GM18519 (cell line): ENCODE results near the gene ZNF57.
"Not testable (repeated sequence)": the region's sequence is repeated elsewhere in the genome, so short reads cannot be mapped to it uniquely, and the experiment has no call there.

Experiments used
- ATAC-seq: cut with Tn5 transposase; IDR thresholded peaks from one replicate; pipeline ENCODE4 v1.9.1; 2021; ENCODE audit warnings: mild to moderate bottlenecking, moderate library complexity; ENCODE audit not compliant: unreplicated experiment, low FRiP score

Gene ZNF57

DNA sequence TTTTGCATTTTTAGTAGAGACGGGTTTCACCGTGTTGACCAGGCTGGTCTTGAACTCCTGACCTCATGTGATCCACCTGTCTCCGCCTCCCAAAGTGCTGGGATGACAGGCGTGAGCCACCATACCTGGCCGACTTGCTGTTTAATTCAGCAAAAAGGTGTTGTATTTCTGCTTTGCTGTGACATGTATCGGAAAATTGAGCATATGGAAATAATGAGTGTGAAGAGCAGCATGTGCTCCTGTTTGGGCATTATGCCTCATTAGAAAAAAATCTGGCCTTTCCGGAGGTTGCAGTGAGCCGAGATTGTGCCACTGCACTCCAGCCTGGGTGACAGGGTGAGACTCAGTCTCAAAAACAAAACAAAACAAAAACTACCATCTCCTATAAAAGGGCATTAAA is 10.2 kb upstream of the ZNF57 start:
- not testable (repeated sequence) for ATAC-seq

DNA sequence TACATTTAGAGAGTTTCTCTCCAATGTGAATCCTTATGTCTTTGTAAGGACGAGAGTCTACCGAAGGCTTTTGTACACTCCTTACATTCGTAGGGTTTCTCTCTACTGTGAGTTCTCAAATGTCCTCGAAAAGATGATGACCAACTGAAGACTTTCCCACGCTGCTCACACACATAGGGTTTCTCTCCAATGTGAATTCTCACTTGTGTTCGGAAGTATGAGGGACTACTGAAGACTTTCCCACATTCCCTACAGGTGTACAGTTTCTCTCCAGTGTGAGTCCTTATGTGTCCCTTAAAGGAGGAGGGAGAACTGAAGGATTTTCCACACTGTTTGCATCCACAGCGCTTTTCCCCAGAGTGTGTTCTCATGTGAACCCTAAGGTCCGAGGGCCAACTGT is 4.0 kb upstream of the ZNF57 start:
- no peak for ATAC-seq

DNA sequence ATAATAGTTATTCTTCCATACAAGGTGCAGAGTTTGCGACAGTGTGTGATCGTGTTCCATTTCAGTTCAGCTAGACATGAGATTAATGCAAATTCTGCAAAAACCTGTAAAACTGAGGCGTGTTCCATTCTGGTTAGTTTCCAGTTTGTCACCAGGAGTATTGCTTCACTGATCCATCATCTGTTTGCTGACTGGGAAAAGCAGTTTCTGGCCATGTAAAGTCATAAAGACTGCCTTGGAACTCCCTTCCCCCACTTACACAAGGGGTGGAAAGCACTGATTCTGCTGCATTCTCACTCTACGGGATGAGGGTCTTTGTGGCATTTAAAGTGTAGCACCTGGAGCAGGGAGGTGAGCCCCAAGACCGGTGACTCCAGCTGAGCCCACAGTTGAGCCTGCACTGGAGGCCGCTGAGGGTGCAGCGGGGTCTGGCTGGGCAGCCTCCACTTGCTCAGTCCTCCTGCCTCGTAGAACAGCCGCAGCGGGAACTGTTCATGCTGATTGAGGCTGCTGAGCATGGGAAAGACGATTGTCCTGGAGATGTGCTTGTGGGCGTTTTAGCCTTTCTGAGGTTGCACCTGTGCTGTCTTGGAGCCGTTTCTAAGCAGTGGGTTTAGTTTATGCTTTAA is 2.0 kb downstream of the ZNF57 start:
- no peak for ATAC-seq

DNA sequence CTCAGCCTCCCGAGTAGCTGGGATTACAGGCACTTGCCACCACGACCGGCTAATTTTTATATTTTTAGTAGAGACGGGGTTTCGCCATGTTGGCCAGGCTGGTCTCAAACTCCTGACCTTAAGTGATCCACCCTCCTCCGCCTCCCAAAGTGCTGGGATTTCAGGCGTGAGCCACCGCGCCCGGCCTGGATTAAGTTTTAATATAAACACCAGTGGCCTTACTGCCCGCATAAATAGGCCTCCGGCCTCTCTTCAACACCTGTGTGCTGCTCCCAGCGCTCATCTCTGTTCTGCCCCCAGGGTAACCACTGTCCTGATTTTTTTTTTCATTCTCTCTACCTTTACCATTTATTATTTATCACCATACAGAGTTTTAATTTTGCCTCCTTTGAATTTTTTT is 2.6 kb downstream of the ZNF57 start:
- ATAC-seq, result not testable (repeated sequence)

DNA sequence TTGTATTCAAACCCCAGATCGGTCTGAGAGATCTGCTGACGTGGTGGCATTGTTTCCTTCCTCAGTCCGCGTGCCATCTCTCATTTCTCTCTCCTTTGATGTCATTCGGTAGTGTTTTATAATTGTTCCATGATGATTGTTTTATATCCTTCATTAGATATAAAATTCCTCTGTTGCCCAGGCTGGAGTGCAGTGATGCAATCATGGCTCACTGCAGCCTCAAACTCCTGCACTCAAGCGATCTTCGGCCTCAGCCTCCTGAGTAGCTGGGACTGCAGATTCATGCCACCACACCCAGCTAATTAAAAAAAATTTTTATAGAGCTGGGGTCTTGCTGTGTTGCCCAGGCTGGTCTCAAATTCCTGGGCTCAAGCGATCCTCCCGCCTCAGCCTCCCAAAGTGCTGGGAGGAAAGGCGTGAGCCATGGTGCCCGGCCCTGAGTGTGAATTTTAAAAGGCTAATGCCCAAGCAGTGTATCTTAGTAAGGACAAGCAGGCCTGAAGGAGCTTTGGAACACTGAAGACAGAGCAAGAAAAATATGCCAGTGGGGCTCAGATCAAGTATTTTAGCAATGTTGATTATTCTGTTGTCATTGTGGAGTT is 5.3 kb downstream of the ZNF57 start:
- ATAC-seq, result no peak

DNA sequence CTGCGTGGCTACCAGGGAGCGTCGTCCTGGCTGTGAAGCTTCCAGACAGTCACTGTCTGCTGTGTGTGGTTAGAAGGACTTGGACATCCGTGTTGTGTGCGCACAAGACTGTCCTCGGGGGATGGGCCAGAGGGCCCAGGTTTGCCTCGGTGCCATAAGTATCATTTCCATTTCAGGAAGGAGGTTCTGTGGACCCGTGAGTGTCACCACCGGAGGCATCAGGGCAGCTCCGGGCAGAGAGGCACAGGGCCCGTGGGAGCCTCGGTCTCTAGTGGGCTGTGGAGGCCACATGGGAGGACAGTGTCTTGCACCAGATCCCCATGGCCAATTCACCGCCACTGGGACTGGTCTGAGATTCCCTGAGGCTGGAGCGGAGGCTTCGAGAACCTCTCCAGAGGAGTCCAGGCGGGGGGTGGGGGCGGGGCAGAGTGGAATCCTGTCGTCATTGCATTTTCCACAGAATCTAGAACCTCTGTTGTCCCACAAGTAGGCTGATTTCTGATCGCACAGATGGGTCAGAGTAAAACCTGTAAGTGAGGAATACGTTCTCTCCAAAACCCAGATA is 6.0 kb downstream of the ZNF57 start:
- no peak for ATAC-seq

DNA sequence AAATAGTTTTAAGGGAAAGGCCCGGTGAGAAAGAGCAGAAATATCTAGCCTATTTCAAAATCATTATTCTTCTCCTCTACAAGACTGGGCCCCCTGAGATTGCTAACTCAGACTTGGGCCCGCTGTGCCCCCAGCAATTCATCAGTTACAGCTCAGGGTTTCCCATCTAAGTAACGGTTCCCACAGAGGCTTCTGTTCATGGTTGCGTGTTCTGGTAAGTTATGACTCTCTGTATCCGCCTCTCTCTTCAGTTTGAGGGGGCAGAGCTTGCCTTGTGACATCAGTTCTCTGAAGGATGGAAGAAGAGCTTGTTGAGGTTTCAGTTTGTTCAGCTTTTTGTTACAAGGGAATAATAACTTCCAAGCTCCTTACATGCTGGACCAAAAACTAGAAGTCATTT is 11.6 kb downstream of the ZNF57 start:
- ATAC-seq, result no peak

DNA sequence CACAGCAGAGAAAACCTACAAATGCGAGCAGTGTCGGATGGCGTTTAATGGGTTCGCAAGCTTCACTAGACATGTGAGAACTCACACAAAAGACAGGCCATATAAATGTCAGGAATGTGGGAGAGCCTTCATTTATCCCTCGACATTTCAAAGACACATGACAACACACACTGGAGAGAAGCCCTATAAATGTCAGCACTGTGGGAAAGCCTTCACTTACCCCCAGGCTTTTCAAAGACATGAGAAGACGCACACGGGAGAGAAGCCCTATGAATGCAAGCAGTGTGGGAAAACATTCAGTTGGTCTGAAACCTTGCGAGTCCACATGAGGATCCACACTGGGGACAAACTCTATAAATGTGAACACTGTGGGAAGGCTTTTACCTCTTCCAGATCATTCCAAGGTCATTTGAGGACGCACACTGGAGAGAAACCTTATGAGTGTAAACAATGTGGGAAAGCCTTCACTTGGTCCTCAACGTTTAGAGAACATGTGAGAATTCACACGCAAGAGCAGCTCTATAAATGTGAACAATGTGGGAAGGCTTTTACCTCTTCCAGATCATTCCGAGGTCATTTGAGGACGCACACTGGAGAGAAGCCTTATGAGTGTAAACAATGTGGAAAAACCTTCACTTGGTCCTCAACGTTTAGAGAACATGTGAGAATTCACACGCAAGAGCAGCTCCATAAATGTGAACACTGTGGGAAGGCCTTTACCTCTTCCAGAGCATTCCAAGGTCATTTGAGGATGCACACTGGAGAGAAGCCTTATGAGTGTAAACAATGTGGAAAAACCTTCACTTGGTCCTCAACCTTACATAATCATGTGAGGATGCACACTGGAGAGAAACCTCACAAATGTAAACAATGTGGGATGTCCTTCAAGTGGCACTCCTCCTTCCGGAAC is 16.8 kb downstream of the ZNF57 start:
- no peak for ATAC-seq

DNA sequence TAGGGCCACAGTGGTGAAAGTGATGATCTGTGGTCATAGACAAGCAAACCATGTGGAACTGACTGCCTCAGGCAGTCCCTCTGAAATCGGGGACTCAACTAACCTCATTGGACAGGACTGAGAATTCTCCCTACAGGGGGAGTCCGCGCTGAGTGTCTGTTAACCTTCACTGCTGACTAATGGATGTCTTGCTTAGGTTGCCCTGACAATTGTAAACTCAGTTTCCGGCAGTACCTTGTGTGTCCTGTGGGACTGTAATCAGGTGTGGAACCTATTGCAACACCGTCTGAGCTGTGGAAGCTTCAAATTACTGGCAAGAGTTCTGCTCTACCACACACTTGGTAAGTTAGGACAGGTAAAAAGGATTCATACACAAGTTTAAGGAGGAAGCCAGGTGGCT is 22.3 kb downstream of the ZNF57 start:
- no peak for ATAC-seq

DNA sequence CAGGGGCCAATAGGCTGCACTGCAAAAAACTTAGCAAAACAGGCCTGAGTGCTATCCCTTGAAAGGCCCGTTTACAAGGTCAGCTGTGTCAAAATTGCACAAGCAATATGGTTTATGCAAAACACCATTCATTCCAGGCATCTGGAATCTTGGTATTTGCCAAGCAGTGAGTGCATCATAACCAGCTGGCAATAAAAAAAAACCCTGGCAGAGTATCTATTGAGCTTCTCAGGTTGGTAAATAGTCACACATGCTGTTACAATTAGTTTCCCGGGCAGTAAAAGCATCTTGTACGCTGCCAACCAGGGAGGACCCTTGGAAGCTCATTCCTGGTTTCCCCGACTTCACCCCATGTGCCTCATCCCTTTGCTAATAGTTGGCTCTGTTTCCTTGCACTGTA is 22.8 kb downstream of the ZNF57 start:
- ATAC-seq, result no peak

DNA sequence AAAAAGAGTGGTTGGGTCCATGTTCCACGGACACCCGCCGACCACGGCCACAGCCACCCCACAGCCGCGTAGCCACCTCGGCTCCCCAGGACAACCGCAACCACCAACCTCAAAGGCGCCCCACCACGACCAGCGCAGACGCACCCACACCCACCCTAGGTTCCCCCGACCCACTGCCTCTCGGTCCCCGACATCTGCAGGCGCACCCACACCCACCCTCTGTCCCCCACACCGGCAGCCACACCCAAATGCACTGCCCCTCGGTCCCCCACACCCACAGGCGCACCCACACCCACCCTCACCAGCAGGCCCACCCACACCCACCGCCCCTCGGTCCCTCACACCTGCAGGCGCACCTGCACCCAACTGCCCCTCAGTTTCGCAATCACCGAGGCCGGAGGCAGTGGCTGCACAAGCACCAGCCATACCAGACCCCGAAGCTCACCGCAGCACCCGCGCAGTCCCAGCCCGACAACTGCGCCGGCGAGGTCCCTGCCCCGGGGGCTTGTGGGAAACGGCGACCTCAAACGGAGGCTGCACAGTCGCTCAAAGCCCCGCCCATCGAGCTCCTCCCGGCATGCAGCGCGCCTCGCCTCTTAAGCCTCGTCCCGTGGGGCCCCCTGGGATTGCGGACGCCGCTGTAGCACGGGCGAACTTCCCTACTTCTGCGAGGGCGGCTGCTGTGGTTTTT is 25.8 kb downstream of the ZNF57 start:
- no peak for ATAC-seq

DNA sequence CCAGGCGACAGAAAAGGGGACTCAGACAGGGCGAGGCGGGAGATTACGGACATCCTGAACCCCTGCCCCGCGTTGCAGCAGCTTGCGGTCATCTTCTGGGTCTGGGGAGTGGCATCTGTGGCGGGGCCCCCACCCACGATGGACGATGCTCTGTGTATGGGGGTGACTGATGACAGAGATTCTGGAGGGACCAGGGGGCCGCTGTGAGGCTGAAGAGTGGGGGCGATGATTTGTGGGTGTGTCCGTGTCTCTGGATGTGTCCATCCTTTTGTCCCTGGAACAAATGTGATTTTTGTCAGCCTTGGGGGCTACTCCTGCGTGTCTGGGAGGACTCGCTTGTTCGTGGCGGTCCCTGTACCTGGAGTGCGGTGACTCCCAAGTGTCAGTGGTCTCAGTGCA is 26.3 kb downstream of the ZNF57 start:
- no peak for ATAC-seq

DNA sequence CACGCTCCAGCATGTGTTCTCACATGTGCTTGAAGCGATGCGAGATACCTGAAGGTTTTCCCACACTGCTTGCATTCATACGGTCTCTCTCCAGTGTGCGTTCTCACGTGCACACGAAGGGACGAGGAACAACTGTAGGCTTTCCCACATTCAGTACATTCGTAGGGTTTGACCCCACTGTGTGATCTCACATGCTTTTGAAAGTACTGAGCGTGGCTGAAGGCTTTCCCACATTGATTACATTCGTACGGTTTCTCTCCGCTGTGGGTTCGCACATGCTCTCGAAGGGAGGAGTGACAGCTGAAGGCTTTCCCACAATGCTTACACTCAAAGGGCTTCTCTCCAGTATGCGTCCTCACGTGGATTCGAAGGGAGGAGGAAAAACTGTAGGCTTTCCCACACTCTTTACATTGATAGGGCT is 32.8 kb downstream of the ZNF57 start:
- no peak for ATAC-seq

DNA sequence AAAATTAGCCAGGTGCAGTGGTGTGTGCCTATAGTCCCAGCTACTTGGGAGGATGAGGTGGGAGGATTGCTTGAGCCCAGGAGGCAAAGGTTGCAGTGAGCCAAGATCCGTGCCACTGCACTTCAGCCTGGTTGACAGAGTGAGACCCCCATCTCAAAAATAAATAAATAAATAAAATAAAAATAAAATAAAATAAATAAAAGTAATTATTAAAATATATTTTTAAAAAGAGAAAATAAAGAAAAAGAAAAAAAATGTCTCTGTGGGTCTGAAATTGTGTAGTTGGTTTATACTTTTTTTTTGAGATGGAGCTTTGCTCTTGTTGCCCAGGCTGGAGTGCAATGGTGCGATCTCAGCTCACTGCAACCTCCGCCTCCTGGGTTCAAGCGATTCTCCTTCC is 35.1 kb downstream of the ZNF57 start:
- not testable (repeated sequence) for ATAC-seq

DNA sequence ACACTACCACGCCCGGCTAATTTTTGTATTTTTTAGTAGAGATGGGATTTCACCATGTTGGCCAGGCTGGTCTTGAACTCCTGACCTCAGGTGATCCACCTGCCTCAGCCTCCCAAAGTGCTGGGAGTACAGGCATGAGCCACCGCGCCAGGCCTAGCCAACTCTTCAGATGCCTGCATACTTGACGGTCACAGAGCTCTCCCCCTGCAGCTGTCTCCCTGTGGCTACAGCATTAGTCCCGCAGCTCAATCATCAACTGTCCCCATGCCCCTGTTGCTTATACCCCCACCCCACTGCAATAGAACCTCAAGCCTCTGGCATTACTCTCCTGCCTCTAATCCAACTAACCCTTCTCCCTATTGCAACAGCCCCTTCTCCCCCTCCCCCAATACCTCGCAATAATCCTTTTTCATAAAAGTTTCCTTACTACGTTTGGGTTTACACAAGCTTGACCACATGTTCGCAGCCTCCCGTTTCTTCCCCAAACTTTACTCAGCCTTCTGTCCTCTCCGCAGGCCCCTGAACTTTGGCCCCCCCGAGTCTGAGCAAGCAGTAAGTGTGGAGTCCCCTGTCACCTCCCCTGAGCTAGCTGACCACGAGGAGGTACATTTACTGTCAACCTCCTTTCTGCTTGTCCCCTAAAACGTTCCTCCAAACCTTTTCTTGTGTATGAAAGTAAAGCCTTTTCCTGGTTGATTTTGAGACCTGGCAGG is 42.4 kb downstream of the ZNF57 start:
- no peak for ATAC-seq

DNA sequence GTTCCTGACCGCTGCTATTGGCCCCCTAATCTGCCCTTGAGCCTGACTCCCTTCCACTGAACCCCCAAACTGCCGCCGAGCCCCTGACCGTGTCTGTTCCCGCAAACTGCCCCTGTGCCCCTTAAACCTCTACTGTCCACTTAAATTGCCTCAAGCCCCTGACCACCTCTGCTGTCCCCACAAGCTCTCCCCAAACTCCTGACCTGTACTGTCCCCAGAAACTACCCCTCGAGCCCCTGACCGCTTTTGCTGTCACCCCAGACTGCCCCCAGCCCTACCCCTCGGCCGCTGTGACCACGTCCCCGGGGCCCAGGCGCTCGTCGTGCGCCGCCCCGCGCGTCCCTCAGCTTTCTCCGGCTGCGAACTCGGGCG is 43.7 kb downstream of the ZNF57 start:
- no peak for ATAC-seq

DNA sequence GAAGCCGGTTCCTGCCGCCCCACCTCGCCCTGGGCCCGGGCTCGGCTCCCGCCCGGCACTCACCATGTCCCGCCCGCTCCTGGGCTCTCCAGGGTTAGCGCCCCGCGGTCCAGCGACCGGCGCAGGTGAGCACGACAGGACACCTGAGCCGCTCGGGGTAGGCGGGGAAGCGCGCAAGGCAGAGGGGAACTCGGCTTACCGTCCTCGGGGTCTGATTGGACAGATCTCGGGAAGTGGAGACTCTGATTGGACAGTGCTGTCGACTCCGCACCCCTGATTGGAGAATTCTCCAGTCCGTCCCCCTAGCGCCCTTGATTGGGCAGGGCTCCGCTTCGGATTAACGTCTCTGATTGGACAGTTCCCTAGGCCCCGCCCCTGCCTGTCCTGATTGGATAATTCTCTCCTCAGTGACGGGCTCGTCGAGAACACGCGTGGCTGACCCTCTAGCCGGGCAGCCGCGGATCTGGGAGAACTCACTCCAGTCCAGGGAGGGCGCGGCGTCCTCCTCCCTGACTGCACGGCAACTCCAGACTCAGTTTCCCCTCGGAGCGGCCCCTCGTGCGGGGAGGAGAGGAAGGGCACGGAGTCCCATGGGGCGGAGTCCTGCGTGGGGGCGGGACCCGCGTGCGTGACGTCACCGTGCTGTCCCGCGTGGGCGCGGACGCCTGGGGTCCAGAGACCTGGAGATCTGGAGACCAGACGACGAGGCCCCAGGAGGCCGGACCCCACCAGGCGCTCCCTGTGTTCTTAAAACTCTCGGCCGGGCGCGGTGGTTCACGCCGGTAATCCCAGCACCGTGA is 44.2 kb downstream of the ZNF57 start, which contains the start of gene ZNF77:
Gene ZNF77, minus strand, starts transcription at position 197 of the 800 bp plus-strand sequence. Its CDS starts 131 bp downstream, at position 66.
- ATAC-seq, result peak; percentile 85

DNA sequence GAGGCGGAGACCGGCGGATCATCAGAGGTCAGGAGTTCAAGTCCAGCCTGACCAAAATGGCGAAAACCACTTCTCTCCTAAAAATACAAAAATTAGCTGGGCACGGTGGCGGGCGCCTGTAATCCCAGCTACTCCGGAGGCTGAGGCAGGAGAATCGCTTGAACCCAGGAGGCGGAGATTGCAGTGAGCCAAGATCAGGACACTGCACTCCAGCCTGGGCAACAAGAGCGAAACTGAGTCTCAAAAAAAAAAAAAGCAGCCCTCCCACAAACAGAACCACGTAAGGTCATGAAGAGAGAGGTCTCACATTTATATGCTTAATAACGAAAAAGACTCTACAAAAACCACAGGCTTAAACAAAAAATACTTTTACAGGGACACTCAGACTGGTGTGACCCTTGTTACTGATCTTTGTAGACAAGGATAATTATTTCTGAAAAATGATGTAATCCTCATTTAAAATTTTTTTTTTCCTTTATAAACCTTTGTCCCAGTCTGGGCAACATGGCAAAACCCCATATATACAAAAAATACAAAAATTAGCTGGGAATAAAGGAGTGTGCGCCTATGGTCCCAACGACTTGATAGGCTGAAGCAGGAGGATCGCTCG is 45.0 kb downstream of the ZNF57 start:
- ATAC-seq, result no peak

DNA sequence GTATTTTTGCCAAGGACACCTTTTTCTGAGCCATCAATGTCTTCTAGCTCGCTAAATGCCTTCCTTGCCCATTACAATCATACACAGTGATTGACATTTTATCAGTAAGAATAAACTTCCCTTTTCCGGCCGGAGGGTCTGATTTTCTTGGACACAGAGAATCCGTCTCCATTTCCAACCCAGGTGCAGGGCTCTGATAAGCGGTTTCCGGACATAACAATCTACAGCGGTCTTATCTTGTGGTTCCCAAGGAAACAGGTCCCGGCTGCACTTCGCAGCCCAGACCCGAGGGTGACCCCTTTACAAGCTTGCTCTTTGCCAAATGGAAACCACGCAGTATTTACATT is 49.2 kb downstream of the ZNF57 start:
- peak; percentile 9 for ATAC-seq
